Colonic mucosa (tissue), 4 donors: Measurements from ENCODE around the gene WDR38. TPM values are rescaled to one million over a fixed set of nuclear protein-coding genes. Genes with fewer than 3 reads are reported as not detected.

ENCODE experiments used
- DNase-seq: peaks from one replicate; pipeline ENCODE4 v3.0.0-alpha.2; 2020
- H3K27ac ChIP-seq: fragments of 200-600 bp; one replicate; pipeline ENCODE4 v1.8.0; 2021
- H3K27me3 ChIP-seq: fragments of 200-600 bp; one replicate; pipeline ENCODE4 v1.8.0; 2021
- H3K36me3 ChIP-seq: fragments of 200-600 bp; one replicate; pipeline ENCODE4 v1.8.0; 2021
- H3K4me1 ChIP-seq: fragments of 200-600 bp; one replicate; pipeline ENCODE4 v1.8.0; 2021; ENCODE audit warnings: mild to moderate bottlenecking
- H3K4me3 ChIP-seq: fragments of 200-600 bp; one replicate; pipeline ENCODE4 v1.8.0; 2021
- H3K9ac ChIP-seq, 2 donors: one replicate each; pipeline ENCODE4 v1.7.0; 2013; ENCODE audit warnings: control low read depth in 2 of 2, low read depth in 2 of 2, low read length in 2 of 2
- H3K9me3 ChIP-seq: fragments of 200-600 bp; one replicate; pipeline ENCODE4 v1.8.0; 2021
- intact Hi-C: fragments of 100-400 bp; cut with DNase I; formaldehyde crosslinking; loops from one replicate; pipeline ENCODE4 v1.14.1; 2022
- total RNA-seq, 2 donors: library from RNA; stranded (reverse); fragmentation: NEBNext Ultra II Directional in 1 of 2; extraction: Animal tissue kit (Norgen Biotek cat#: 25700) in 1 of 2; gene quantifications; one replicate each; pipeline ENCODE4 v1.2.1, GENCODE V29; 2021
- TF ChIP-seq, protein P1 (sequence below): fragments of 200-600 bp; IDR thresholded peaks from one replicate; pipeline ENCODE4 v1.8.0; 2022; ENCODE audit warnings: antibody characterized with exemption, mild to moderate bottlenecking
- donor health status: healthy.
- donor health status: DM: no; HTN: no; CAD: no.
- donor health status: DM: no; HTN: no; CAD: no.

The WDR38 gene
- total RNA-seq, 2 donors from 2014 or later = not detected

DNA sequence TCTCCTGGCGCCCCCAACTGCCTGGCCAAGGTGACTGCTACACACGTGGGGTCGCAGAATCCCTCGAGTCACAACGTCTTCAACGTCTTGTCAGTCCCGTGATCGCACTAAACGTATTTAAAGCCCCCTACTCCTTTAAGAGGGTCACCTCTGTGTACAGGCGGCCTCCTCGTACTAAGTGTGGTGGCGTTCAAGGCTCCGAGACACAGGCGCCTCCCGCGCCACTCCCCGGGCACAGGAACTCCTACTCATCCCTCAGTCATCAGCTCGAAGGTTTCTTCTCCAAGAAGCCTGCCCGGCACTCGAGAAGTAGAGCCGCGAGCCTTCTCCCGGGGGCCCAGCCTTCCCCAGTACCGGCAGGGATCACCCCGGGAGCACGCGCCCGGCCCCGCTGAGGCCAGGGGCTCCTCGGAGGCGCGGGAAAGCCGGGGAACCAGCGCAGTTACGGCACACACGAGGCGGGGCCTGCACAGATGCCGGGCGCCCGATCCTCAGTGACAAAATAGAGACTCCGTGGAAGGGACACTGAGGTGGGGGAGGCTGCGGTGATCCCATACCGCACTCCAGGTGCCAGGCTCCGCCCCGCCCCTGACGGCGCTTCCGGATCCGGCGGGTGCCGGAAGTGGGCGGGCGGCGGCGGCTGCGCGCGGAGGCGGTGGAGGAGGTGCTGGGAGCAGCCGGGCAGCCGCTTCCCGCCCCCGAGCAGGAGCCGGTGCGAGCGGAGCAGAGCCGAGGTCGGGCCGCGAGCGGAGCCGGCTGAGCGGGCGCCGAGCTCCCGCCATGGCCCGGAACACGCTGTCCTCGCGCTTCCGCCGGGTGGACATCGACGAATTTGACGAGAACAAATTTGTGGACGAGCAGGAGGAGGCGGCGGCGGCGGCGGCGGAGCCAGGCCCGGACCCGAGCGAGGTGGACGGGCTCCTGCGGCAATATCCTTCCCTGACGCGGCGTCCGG, 15.5 kb downstream of the WDR38 start:
- TF ChIP-seq, protein P1, sequence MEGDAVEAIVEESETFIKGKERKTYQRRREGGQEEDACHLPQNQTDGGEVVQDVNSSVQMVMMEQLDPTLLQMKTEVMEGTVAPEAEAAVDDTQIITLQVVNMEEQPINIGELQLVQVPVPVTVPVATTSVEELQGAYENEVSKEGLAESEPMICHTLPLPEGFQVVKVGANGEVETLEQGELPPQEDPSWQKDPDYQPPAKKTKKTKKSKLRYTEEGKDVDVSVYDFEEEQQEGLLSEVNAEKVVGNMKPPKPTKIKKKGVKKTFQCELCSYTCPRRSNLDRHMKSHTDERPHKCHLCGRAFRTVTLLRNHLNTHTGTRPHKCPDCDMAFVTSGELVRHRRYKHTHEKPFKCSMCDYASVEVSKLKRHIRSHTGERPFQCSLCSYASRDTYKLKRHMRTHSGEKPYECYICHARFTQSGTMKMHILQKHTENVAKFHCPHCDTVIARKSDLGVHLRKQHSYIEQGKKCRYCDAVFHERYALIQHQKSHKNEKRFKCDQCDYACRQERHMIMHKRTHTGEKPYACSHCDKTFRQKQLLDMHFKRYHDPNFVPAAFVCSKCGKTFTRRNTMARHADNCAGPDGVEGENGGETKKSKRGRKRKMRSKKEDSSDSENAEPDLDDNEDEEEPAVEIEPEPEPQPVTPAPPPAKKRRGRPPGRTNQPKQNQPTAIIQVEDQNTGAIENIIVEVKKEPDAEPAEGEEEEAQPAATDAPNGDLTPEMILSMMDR = no peak
- H3K4me1 ChIP-seq = peaks cover 18% of the 10 kb centered on the region
- intact Hi-C loops = no loop called here

DNA sequence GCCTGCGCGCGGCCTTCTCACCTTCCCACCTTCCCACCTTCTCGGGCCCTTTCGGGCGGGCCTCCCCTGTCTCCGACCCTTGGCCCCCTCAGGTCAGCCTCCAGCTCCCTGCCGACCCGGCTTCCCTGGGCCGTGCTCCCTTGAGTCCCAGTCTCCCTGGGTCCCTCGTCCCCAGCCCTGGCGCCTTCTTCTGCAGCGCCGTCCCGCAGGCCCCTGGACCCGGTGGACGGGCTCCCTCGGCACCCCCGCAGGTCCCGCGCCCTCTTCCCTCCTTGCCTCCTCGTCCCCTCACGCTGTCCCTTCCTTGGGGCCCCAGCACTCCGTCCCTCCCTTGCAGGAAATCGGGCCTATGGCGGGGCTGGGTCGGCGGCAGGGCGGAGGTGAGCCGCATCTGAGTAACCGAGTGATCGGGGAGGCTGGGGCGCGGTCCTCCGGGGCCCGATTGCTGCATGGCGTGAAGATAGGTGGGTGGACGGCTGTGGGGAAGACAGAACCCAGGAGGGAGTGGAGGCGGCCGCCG, 16.3 kb downstream of the WDR38 start:
- TF ChIP-seq, protein P1 = no peak
- H3K27ac ChIP-seq = peak overlapping the region; percentile 89
- H3K4me3 ChIP-seq = peak overlapping the region; percentile 99
- H3K9ac ChIP-seq = peak overlapping the region; percentile 97 to 98
- no peaks in the 10 kb centered on the region for H3K9me3 ChIP-seq
- peak; percentile 43 for DNase-seq
- peaks cover 18% of the 10 kb centered on the region for H3K4me1 ChIP-seq
- no peaks in the 10 kb centered on the region for H3K27me3 ChIP-seq
- peaks cover 11% of the 10 kb centered on the region for H3K36me3 ChIP-seq
- intact Hi-C loops = no loop called here

More for the DNA sequence above, 15.5 kb downstream of the WDR38 start:
- no peaks in the 10 kb centered on the region for H3K27me3 ChIP-seq
- peak overlapping the region; percentile 99 for H3K4me3 ChIP-seq
- DNase-seq = peak; percentile 90
- H3K9ac ChIP-seq = peak overlapping the region; percentile 98 to 99
- no peaks in the 10 kb centered on the region for H3K9me3 ChIP-seq
- H3K36me3 ChIP-seq = peaks cover 8% of the 10 kb centered on the region
- H3K27ac ChIP-seq = peak overlapping the region; percentile 89

DNA sequence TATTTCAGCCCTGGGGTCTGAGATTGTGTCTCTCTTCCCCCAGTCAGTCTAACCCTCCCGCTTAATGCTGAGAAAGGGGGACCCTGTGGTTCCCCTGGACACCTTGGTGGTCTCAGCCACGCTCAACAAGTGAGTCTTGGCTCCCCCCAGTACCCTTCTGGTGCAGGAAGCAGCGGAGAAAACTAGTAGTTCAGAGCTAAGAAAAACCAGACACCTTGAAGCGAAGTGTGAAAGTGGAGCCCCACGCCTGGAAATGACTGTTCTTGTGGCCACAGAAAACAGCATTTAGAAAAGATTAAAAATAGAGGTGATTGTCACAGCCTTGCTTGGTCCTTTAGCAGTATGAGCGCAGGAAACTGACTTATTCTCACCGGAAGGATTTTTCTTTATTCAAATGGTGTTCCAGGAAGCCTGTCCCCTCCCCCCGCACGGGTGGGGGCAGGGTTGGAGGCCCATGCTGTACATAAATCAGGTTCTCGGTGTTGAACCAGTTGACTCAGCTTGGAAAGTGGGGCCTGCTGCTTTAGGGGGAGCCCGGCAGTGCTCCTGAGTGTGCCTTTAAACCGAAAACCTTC, 16.8 kb downstream of the WDR38 start:
- intact Hi-C loops = no loop called here
- Histone ChIP-seq H3K9me3 (no peaks in the 10 kb centered on the region), H3K27me3 (no peaks in the 10 kb centered on the region), H3K36me3 (peaks cover 16% of the 10 kb centered on the region), H3K4me1 (peaks cover 18% of the 10 kb centered on the region), H3K27ac (peak overlapping the region; percentile 89), H3K9ac (peak overlapping the region; percentile 97 to 98), H3K4me3 (peak overlapping the region; percentile 99)
- TF ChIP-seq, protein P1 = no peak
- DNase-seq = peak; percentile 70

DNA sequence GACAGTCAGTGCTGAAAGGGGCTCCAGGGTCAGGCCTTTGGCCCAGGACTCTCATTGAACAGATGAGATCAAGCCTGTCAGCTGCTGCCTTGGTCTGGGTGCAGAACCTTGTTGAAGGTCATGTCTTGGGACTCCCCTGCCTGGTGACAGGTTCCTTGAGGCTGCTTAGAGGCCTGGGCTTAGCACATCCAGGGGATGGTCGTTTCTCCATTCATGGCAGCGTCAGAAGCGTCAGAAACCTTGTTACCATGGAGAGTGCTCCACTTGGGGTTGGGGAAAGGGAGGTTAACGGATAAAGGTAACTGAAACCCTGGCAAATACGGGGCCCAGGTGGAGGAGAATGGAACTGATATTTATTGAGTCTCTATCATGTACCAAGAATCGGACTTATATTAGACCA, 17.5 kb downstream of the WDR38 start:
- H3K4me1 ChIP-seq = peaks cover 18% of the 10 kb centered on the region
- intact Hi-C loops = no loop called here
- H3K27ac ChIP-seq = peak overlapping the region; percentile 89
- DNase-seq = no peak
- no peaks in the 10 kb centered on the region for H3K9me3 ChIP-seq
- peaks cover 23% of the 10 kb centered on the region for H3K36me3 ChIP-seq
- peak overlapping the region; percentile 62 to 97 for H3K9ac ChIP-seq
- peak overlapping the region; percentile 99 for H3K4me3 ChIP-seq
- TF ChIP-seq, protein P1 = no peak
- no peaks in the 10 kb centered on the region for H3K27me3 ChIP-seq

DNA sequence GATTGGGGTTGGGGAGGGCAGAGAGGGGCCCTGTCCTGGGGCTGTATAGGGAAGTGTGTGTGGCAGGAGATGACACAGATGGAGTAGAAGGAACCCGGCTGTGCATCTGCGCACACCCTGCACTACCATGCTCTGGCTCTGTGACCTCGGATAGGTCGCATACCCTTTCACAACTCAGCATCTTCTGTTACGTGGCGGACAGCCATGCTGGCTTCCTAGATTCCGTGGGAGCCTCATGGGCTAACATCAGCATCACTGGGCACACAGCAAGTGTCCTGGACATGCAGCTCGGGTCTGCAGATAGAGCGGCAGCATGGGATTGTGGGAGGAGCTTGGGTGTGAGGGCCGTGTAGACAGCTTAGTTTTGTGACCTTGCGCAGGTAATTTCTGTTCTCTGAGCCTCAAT, 17.9 kb downstream of the WDR38 start:
- peaks cover 24% of the 10 kb centered on the region for H3K36me3 ChIP-seq
- H3K27me3 ChIP-seq = no peaks in the 10 kb centered on the region
- TF ChIP-seq, protein P1 = no peak
- intact Hi-C loops = no loop called here
- peaks cover 18% of the 10 kb centered on the region for H3K4me1 ChIP-seq
- peak overlapping the region; percentile 62 to 97 for H3K9ac ChIP-seq
- no peak overlapping the region for H3K27ac ChIP-seq
- no peak for DNase-seq
- H3K9me3 ChIP-seq = no peaks in the 10 kb centered on the region
- H3K4me3 ChIP-seq = no peak overlapping the region
